ENCODE data around the gene SCG3.

The SCG3 gene

DNA sequence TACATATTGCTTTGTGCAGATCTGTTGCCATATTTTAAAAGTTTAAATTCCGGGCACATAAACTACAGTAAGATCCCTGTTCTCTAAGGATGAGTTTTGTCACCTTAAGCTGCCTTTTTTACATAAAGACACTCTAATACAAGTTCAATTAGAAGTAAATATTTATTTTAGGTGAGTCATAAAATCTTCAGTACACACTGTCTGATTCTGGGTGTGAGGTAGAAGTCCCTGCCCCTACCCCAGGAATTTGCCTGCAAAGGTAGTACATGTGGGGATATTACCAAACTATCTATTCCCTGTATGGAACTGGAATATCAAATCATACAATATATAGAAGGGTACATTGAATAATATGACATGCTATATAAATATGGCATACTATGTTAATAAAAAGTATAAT, 6.3 kb downstream of the SCG3 start:
- no peak overlapping the region for H3K4me2 ChIP-seq (ENCODE audit: low read depth, low read length, poor library complexity, severe bottlenecking)
- no peaks in the 10 kb centered on the region for H3K79me2 ChIP-seq (ENCODE audit: insufficient read depth, low read length)
- no peaks in the 10 kb centered on the region for H3K27me3 ChIP-seq (ENCODE audit: insufficient read depth, low read length, poor library complexity, severe bottlenecking)
- no peak overlapping the region for H3K9ac ChIP-seq (ENCODE audit: low read depth, low read length, poor library complexity, severe bottlenecking)
- H3K9me3 ChIP-seq (ENCODE audit: insufficient read depth, low read depth, low read length), result no peaks in the 10 kb centered on the region
- no peaks in the 10 kb centered on the region for H3K4me1 ChIP-seq (ENCODE audit: insufficient read depth, low read length, poor library complexity, severe bottlenecking)
- no peaks in the 10 kb centered on the region for H3F3A ChIP-seq (ENCODE audit: low read depth)
- no peak for TF ChIP-seq EZH2phosphoT487 (IDR thresholded peaks at IDR 0.05; ENCODE audit: borderline replicate concordance)
- TF ChIP-seq CTCF (conservative IDR thresholded peaks at IDR 0.05; ENCODE audit: low read length), result no peak
- H3K9me2 ChIP-seq (replicated peaks; ENCODE audit: low read depth, low read length), result no peaks in the 10 kb centered on the region
- H3K36me3 ChIP-seq (ENCODE audit: insufficient read depth, low read length), result no peaks in the 10 kb centered on the region
- H4K20me1 ChIP-seq (ENCODE audit: insufficient read depth, low read length, poor library complexity, severe bottlenecking), result no peaks in the 10 kb centered on the region
- H3K4me3 ChIP-seq (ENCODE audit: low read length, poor library complexity, severe bottlenecking), result no peak overlapping the region
- no peak overlapping the region for H2AFZ ChIP-seq (ENCODE audit: low read length)

GRCh38 chr15:51688863-51689262, 7.6 kb downstream of the SCG3 start:
- Histone ChIP-seq H3K9ac (ENCODE audit: low read depth, low read length, poor library complexity, severe bottlenecking) (no peak overlapping the region), H3K4me3 (ENCODE audit: low read length, poor library complexity, severe bottlenecking) (no peak overlapping the region), H3K27me3 (ENCODE audit: insufficient read depth, low read length, poor library complexity, severe bottlenecking) (no peaks in the 10 kb centered on the region), H3F3A (ENCODE audit: low read depth) (no peaks in the 10 kb centered on the region), H3K79me2 (ENCODE audit: insufficient read depth, low read length) (no peaks in the 10 kb centered on the region), H3K4me1 (ENCODE audit: insufficient read depth, low read length, poor library complexity, severe bottlenecking) (no peaks in the 10 kb centered on the region), H3K36me3 (ENCODE audit: insufficient read depth, low read length) (no peaks in the 10 kb centered on the region), H3K9me3 (ENCODE audit: insufficient read depth, low read depth, low read length) (no peaks in the 10 kb centered on the region), H3K4me2 (ENCODE audit: low read depth, low read length, poor library complexity, severe bottlenecking) (no peak overlapping the region), H2AFZ (ENCODE audit: low read length) (no peak overlapping the region), H3K9me2 (replicated peaks; ENCODE audit: low read depth, low read length) (no peaks in the 10 kb centered on the region), H4K20me1 (ENCODE audit: insufficient read depth, low read length, poor library complexity, severe bottlenecking) (no peaks in the 10 kb centered on the region)
- TF ChIP-seq CTCF (conservative IDR thresholded peaks at IDR 0.05; ENCODE audit: low read length) (peak; percentile 40), EZH2phosphoT487 (IDR thresholded peaks at IDR 0.05; ENCODE audit: borderline replicate concordance) (no peak)

DNA sequence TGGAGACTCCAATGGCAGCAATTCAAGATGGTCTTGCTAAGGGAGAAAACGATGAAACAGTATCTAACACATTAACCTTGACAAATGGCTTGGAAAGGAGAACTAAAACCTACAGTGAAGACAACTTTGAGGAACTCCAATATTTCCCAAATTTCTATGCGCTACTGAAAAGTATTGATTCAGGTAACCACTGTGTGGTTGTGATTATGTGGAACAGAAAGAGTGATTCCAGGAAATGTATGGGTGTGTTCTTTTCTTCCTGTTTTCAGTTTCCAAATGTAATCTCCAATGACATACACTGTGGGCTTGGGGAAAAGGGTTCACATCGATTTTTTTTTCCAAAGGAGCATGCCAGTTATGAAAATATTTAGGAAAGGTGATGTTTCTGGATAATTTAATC, 10.9 kb downstream of the SCG3 start:
- H3K9me2 ChIP-seq (replicated peaks; ENCODE audit: low read depth, low read length), result no peaks in the 10 kb centered on the region
- H3K4me2 ChIP-seq (ENCODE audit: low read depth, low read length, poor library complexity, severe bottlenecking), result no peak overlapping the region
- H3K4me3 ChIP-seq (ENCODE audit: low read length, poor library complexity, severe bottlenecking), result no peak overlapping the region
- no peaks in the 10 kb centered on the region for H3K9me3 ChIP-seq (ENCODE audit: insufficient read depth, low read depth, low read length)
- no peaks in the 10 kb centered on the region for H3K4me1 ChIP-seq (ENCODE audit: insufficient read depth, low read length, poor library complexity, severe bottlenecking)
- no peaks in the 10 kb centered on the region for H3F3A ChIP-seq (ENCODE audit: low read depth)
- H3K27me3 ChIP-seq (ENCODE audit: insufficient read depth, low read length, poor library complexity, severe bottlenecking), result no peaks in the 10 kb centered on the region
- TF ChIP-seq EZH2phosphoT487 (IDR thresholded peaks at IDR 0.05; ENCODE audit: borderline replicate concordance) (no peak), CTCF (conservative IDR thresholded peaks at IDR 0.05; ENCODE audit: low read length) (no peak)
- 0 out of 2 replicates have a peak overlapping the region, but pooled peaks have one; percentile 33 for H2AFZ ChIP-seq (ENCODE audit: low read length)
- H3K36me3 ChIP-seq (ENCODE audit: insufficient read depth, low read length), result no peaks in the 10 kb centered on the region
- H4K20me1 ChIP-seq (ENCODE audit: insufficient read depth, low read length, poor library complexity, severe bottlenecking), result no peaks in the 10 kb centered on the region
- H3K79me2 ChIP-seq (ENCODE audit: insufficient read depth, low read length), result no peaks in the 10 kb centered on the region
- H3K9ac ChIP-seq (ENCODE audit: low read depth, low read length, poor library complexity, severe bottlenecking), result no peak overlapping the region

Data from Loucy (cell line).